Body of pancreas (tissue), 4 donors: ENCODE results near the gene TC2N.

Experiments
- POLR2A ChIP-seq, 3 donors: fragments of 450-650 bp; IDR thresholded peaks; one replicate each; pipeline ENCODE4 v1.6.1; 2016; ENCODE audit warnings: antibody characterized with exemption in 3 of 3, mild to moderate bottlenecking in 2 of 3
- TF ChIP-seq, protein P1 (sequence below), 7 experiments: fragments of 450-650 bp in 4 of 7; fragments of 200-600 bp in 3 of 7; sonication (generic) in 3 of 7; IDR thresholded peaks; one replicate each; pipeline ENCODE4 v1.5.1; 2016 to 2019; ENCODE audit warnings: antibody characterized with exemption in 7 of 7

DNA sequence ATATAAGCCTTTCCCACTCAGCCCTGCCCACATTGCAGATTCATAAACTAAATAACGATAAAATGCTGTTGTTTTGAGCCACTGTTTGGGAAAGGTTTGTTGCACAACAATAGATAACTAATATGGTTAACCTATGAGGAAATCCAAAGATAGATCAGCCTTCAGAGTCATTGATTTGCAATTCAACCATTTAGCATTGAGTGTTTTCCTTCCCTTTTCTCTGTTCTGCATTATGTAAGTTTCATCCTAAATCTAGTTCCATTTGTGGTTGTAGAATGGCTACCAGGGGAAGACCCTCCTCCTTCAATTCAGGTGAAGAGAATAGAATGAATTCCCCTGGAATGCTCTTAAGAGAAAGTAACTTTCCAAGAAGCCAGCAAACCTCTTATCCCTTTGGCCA, 19.6 kb downstream of the TC2N start:
- TF ChIP-seq, protein P1, sequence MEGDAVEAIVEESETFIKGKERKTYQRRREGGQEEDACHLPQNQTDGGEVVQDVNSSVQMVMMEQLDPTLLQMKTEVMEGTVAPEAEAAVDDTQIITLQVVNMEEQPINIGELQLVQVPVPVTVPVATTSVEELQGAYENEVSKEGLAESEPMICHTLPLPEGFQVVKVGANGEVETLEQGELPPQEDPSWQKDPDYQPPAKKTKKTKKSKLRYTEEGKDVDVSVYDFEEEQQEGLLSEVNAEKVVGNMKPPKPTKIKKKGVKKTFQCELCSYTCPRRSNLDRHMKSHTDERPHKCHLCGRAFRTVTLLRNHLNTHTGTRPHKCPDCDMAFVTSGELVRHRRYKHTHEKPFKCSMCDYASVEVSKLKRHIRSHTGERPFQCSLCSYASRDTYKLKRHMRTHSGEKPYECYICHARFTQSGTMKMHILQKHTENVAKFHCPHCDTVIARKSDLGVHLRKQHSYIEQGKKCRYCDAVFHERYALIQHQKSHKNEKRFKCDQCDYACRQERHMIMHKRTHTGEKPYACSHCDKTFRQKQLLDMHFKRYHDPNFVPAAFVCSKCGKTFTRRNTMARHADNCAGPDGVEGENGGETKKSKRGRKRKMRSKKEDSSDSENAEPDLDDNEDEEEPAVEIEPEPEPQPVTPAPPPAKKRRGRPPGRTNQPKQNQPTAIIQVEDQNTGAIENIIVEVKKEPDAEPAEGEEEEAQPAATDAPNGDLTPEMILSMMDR (IDR thresholded peaks at IDR 0.05): no peak
- no peak for TF ChIP-seq POLR2A (IDR thresholded peaks at IDR 0.05)
